Cardiac fibroblast (primary cell): ENCODE measurements around the gene ORMDL2.

ENCODE experiments used
- DNase-seq, 2 donors: peaks; one replicate each; pipeline versions ENCODE4 v3.0.0 to v3.0.0-alpha.2; 2010; ENCODE audit warnings: low read depth in 2 of 2
- H3K4me3 ChIP-seq, 2 donors: replicated peaks in 1 of 2; 1 replicate in 1 of 2; 2 replicates in 1 of 2; pipeline ENCODE4 v1.5.1; 2011; ENCODE audit warnings: low read depth in 2 of 2, low read length in 2 of 2, mild to moderate bottlenecking in 2 of 2, moderate library complexity in 1 of 2
- CTCF ChIP-seq: IDR thresholded peaks from one replicate; pipeline ENCODE4 v1.5.1; 2011; ENCODE audit warnings: low read depth, mild to moderate bottlenecking, low read length, inconsistent platforms

Gene ORMDL2

DNA sequence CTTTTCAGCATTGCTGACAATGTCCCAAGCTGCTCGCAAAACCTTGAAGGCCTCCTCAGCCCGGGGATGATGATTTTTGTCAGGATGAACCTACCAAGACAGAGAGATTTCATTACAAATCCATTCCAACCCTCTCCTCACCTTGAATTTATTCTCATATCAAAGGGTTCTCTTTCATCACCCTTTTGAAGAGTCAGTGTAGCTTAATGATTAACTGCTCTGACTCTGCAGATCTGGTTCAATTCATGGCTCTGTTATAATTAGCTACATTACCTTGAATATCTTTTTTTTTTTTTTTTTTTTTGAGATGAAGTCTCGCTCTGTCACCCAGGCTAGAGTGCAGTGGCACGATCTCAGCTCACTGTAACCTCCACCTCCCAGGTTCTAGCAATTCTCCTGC lies 5.6 kb downstream of the ORMDL2 start:
- no peak for DNase-seq
- H3K4me3 ChIP-seq: no peak overlapping the region
- TF ChIP-seq CTCF: no peak

GRCh38 chr12:55824726-55825125 lies 6.9 kb downstream of the ORMDL2 start:
- H3K4me3 ChIP-seq: no peak overlapping the region
- DNase-seq: no peak
- TF ChIP-seq CTCF: no peak

DNA sequence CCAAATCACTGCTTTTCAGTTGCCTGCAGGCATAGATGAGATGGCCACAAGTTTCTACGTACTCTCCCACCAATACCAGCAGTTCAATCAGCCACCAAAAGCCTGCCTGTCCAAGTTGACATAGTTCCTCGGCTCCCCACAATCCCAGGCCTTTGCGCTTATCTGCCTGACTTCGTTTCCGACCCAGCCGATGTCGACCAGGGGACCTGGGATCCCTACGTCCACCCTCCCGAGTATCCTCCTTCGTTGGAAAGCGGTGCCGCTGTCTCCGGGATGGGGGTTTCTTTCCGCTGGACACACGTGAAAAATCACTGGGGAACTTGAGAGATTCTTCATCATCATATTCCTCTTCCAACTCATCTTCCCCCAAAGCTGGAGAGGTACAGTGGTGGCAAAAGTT lies 10.0 kb downstream of the ORMDL2 start:
- no peak overlapping the region for H3K4me3 ChIP-seq
- no peak for DNase-seq
- no peak for TF ChIP-seq CTCF

DNA sequence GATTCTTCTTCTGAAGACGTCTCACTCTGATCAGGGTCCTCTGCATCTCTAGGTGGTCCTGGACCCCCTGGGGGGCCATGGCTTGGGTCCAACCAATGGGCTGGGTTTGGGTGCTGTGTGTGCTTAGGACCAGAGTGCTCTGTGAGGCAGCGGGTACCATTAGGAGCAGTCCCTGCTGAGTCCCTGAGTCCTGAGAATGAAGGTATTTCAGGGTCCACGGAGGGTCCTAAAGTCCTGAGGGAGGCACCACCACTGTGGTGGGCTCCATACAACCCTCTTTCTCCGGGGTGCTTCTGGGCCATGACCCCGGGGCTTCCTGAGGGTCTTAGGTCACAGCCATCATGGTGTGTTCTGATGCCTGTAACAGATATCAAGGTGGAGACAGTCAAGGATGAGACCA lies 10.5 kb downstream of the ORMDL2 start:
- TF ChIP-seq CTCF: no peak
- DNase-seq: no peak
- peak overlapping the region; percentile 62 to 94 for H3K4me3 ChIP-seq

- DNase-seq: no peak
- peak overlapping the region; percentile 88 to 94 for H3K4me3 ChIP-seq
- TF ChIP-seq CTCF: no peak
These were observed 12.2 kb downstream of the ORMDL2 start for GRCh38 chr12:55829967-55830600.

DNA sequence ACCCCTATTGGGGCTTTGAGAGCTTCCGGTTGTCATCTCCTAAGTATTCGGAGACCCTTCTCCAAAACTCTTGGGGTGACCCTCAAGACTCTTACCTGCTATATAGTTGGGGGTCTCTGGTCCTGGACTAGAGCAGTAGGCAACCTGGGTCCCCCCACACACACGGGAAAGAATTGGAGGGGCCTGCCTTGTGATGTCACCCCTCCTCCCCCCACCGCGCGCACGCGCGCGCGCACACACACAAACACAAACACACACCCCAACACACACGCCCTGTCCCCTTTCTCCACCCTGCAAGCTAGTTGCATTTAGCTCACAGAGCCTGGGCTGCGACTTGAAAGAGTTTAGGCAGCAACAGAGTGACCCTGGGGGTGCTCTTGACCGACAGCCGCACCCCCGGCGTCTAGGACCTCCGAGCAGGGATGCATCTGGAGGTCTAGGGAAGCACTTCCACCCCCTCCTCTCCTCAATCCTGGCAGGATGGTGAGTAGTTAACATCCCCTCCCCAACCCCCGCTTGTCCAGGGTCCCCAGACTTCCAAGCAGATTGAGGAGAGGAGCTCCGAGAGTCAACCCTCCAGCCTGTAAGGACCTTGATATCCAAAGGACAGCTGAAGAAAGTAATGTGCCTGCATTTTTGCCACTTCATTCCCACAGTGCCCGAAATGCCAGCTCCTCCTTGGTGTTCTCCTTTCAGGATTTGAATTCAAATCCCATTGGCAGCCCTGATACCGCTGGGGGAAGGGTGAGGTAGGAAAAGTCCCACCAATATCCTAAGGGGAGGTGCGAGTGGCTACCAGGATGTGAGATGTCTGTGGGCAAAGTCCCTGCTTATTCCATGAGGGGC lies 13.0 kb downstream of the ORMDL2 start:
- peak overlapping the region; percentile 88 to 94 for H3K4me3 ChIP-seq
- peak; percentile 57 to 84 for DNase-seq
- TF ChIP-seq CTCF: no peak
